K562 (cell line): Measurements from ENCODE around the gene TMEM174. TPM values are rescaled to one million over a fixed set of nuclear protein-coding genes. Genes with fewer than 3 reads are reported as not detected.

Experiments
- ATAC-seq: fragments of 200-7000 bp; cut with Tn5 transposase; 3 replicates; pipeline ENCODE4 v1.9.1; 2020; ENCODE audit warnings: moderate library complexity
- Bru-seq: library from RNA; stranded (reverse); fragments of 400-500 nt; gene quantifications from one replicate; lab custom pipeline; 2021; lab: Mats Ljungman, UMichigan
- BruChase-seq, 2 experiments: library from RNA; stranded (reverse); fragments of 400-500 nt; gene quantifications; one replicate each; lab custom pipeline; 2021; lab: Mats Ljungman, UMichigan
- BruUV-seq: library from RNA; stranded (reverse); fragments of 400-500 nt; replicated peaks from 2 replicates; lab custom pipeline; 2021; lab: Mats Ljungman, UMichigan
- CTCF ChIA-PET: fragments of 300-600 bp; formaldehyde crosslinking; extraction: SDS; loops from one replicate; lab custom pipeline; 2021; ENCODE audit warnings: low intra/inter-chr PET ratio; lab: Yijun Ruan, JAX
- POLR2A ChIA-PET: fragments of 300-600, 350-650 bp; sonication (Branson Sonifier 250); formaldehyde crosslinking; extraction: SDS; loops from one replicate; lab custom pipeline; 2021; ENCODE audit warnings: antibody characterized with exemption, inconsistent platforms; lab: Yijun Ruan, JAX
- DNase-seq, 4 experiments: peaks; one replicate each; pipeline versions ENCODE4 v3.0.0 to v3.0.0-alpha.2; 2011 to 2018; ENCODE audit warnings: low spot score in 3 of 4, mixed read lengths in 3 of 4; ENCODE audit errors: extremely low read depth in 1 of 4
- FAIRE-seq: peaks from 2 replicates; lab custom pipeline; 2011; peaks lifted over from hg19 to GRCh38; lab: Jason Lieb, UNC
- H2AFZ ChIP-seq: 2 replicates; pipeline ENCODE4 v1.6.0; 2011; ENCODE audit warnings: low read depth, low read length, control low read depth, inconsistent platforms
- H3K27ac ChIP-seq: fragments of 200-600 bp; 3 replicates; pipeline ENCODE4 v1.8.0; 2011; ENCODE audit warnings: low read depth, mild to moderate bottlenecking, control low read depth, inconsistent platforms, low read length, moderate library complexity, mixed read lengths; ENCODE audit errors: extremely low read depth
- H3K27me3 ChIP-seq, 2 experiments: fragments of 300-600 bp in 1 of 2; 2 replicates in 1 of 2; 3 replicates in 1 of 2; pipeline versions ENCODE4 v1.6.0 to v1.8.0; 2011; ENCODE audit warnings: inconsistent platforms in 2 of 2, low read length in 2 of 2, mild to moderate bottlenecking in 1 of 2, mixed read lengths in 1 of 2, moderate library complexity in 1 of 2; ENCODE audit not compliant: control insufficient read depth in 2 of 2, insufficient read depth in 2 of 2
- H3K36me3 ChIP-seq: fragments of 300-600 bp; 3 replicates; pipeline ENCODE4 v1.8.0; 2011; ENCODE audit warnings: mild to moderate bottlenecking, low read length, inconsistent platforms; ENCODE audit not compliant: control insufficient read depth, insufficient read depth
- H3K4me1 ChIP-seq, 2 experiments: fragments of 200-600 bp in 1 of 2; replicated peaks in 1 of 2; 2 replicates in 1 of 2; 3 replicates in 1 of 2; pipeline versions ENCODE4 v1.5.1 to v1.8.0; 2011; ENCODE audit warnings: inconsistent platforms in 2 of 2, low read length in 2 of 2, mild to moderate bottlenecking in 1 of 2, mixed read lengths in 1 of 2, moderate library complexity in 1 of 2; ENCODE audit not compliant: control insufficient read depth in 2 of 2, insufficient read depth in 2 of 2
- H3K4me2 ChIP-seq: 2 replicates; pipeline ENCODE4 v1.6.1; 2011; ENCODE audit warnings: low read length, control low read depth, inconsistent platforms, mixed read lengths; ENCODE audit not compliant: insufficient read depth
- H3K4me3 ChIP-seq: fragments of 200-600 bp; sonication (generic), shearing (Covaris generic); 2 replicates; pipeline ENCODE4 v1.5.1; 2016; ENCODE audit warnings: control low read depth, inconsistent platforms
- H3K79me2 ChIP-seq: fragments of 200-600 bp; 3 replicates; pipeline ENCODE4 v1.8.0; 2011; ENCODE audit warnings: low read length, inconsistent platforms; ENCODE audit not compliant: control insufficient read depth, insufficient read depth
- H3K9ac ChIP-seq, 2 experiments: 2 replicates each; pipeline versions ENCODE4 v1.6.0 to v1.6.1; 2011; ENCODE audit warnings: low read depth in 2 of 2, low read length in 2 of 2, control low read depth in 1 of 2, inconsistent platforms in 1 of 2, mild to moderate bottlenecking in 1 of 2, mixed read lengths in 1 of 2; ENCODE audit not compliant: insufficient read depth in 1 of 2
- H3K9me1 ChIP-seq: one replicate; pipeline ENCODE4 v1.6.0; 2011; ENCODE audit warnings: inconsistent platforms, mild to moderate bottlenecking, low read length, moderate library complexity; ENCODE audit not compliant: control insufficient read depth, insufficient read depth
- H3K9me3 ChIP-seq: replicated peaks from 2 replicates; pipeline ENCODE4 v1.5.1; 2011; ENCODE audit warnings: low read depth, low read length, inconsistent platforms; ENCODE audit not compliant: control insufficient read depth, insufficient read depth
- H4K20me1 ChIP-seq: replicated peaks from 2 replicates; pipeline ENCODE4 v1.6.1; 2011; ENCODE audit warnings: low read length, inconsistent platforms, mixed read lengths; ENCODE audit not compliant: control insufficient read depth, insufficient read depth
- E4F1 ChIP-seq: fragments of 250-450 bp; sonication (Bioruptor Pico); IDR thresholded peaks from 2 replicates; pipeline ENCODE4 v1.5.0; 2021; ENCODE audit warnings: mild to moderate bottlenecking, borderline replicate concordance
- ERF ChIP-seq: fragments of 450-650 bp; formaldehyde crosslinking; IDR thresholded peaks from 2 replicates; pipeline ENCODE4 v1.4.0; 2020; ENCODE audit warnings: mild to moderate bottlenecking, mixed read lengths
- HEY1 ChIP-seq: fragments of 250-450 bp; sonication (Bioruptor Pico); IDR thresholded peaks from 2 replicates; pipeline ENCODE4 v1.5.0; 2020; ENCODE audit warnings: mild to moderate bottlenecking, moderate library complexity, borderline replicate concordance
- LCOR ChIP-seq: sonication (generic); formaldehyde crosslinking; IDR thresholded peaks from 2 replicates; pipeline ENCODE4 v1.8.0; 2022; ENCODE audit warnings: mild to moderate bottlenecking, missing genetic modification reagents
- NR2F6 ChIP-seq: fragments of 450-650 bp; formaldehyde crosslinking; IDR thresholded peaks from 2 replicates; pipeline ENCODE4 v1.4.0; 2020; ENCODE audit warnings: mild to moderate bottlenecking
- SIX5 ChIP-seq, 2 experiments: IDR thresholded peaks; 2 replicates each; pipeline ENCODE4 v1.6.1; 2011; ENCODE audit warnings: low read length in 2 of 2, borderline replicate concordance in 1 of 2, low read depth in 1 of 2, mild to moderate bottlenecking in 1 of 2, moderate library complexity in 1 of 2; ENCODE audit not compliant: insufficient read depth in 1 of 2
- XRCC5 ChIP-seq: fragments of 200-400 bp; formaldehyde crosslinking; IDR thresholded peaks from 2 replicates; pipeline ENCODE4 v1.6.1; 2017; ENCODE audit warnings: low read depth, mild to moderate bottlenecking, low read length
- WGBS: fragments of 100-300 bp; shearing (Covaris generic); methylation state at CpG from one replicate; pipeline ENCODE4 v1.1.6; 2016; ENCODE audit warnings: low coverage, mixed read lengths; ENCODE audit not compliant: insufficient coverage; ENCODE audit errors: missing lambda C conversion rate; 5-methylcytosine and 5-hydroxymethylcytosine counted together
- in situ Hi-C: fragments of 300-500 bp; cut with MboI; formaldehyde crosslinking; loops from 4 replicates; pipeline ENCODE4 v1.15.0; 2018; ENCODE audit warnings: inconsistent platforms, mixed read lengths
- intact Hi-C: fragments of 100-400 bp; cut with micrococcal nuclease; formaldehyde crosslinking; loops from 2 replicates; pipeline ENCODE4 v1.14.2; 2022
- long read RNA-seq, 3 experiments: library from polyadenylated mRNA in 2 of 3; library from RNA in 1 of 3; unstranded in 2 of 3; stranded (forward) in 1 of 3; transcript quantifications; one replicate each; pipeline ENCODE4 v2.0.0, GENCODE V29; 2019 to 2022
- polyA minus RNA-seq, 3 experiments: library from RNA; depleted of rRNA, polyadenylated mRNA; stranded (reverse); fragments of >200 nt; gene quantifications; 2 replicates each; pipeline ENCODE4 v1.2.3, GENCODE V29; 2011
- polyA plus RNA-seq, 8 experiments: library from polyadenylated mRNA; depleted of rRNA in 4 of 8; stranded (reverse) in 5 of 8; unstranded in 3 of 8; fragments of >200 nt; fragmentation: Nextera tagmentation in 2 of 8; fragmentation: Illumina TruSeq in 1 of 8; extraction: Ambion mirVana in 2 of 8; extraction: Trizol in 1 of 8; gene quantifications; 2 replicates each; pipeline versions ENCODE4 v1.2.1 to v1.2.3, GENCODE V29; 2011 to 2014; ENCODE audit warnings: inconsistent platforms in 1 of 8, missing spikeins in 1 of 8
- total RNA-seq, 7 experiments: library from RNA; depleted of rRNA in 6 of 7; stranded (reverse); fragments of >200 nt in 6 of 7; fragmentation: Illumina TruSeq in 2 of 7; extraction: Trizol in 2 of 7; gene quantifications; 2 replicates each; pipeline versions ENCODE4 v1.2.1 to v1.2.3, GENCODE V29; 2011 to 2021; ENCODE audit warnings: low replicate concordance in 1 of 7
- TF ChIP-seq, protein P1 (sequence below): fragments of 450-650 bp; formaldehyde crosslinking; IDR thresholded peaks from 2 replicates; pipeline ENCODE4 v1.4.0; 2022; ENCODE audit warnings: missing genetic modification characterization
- TF ChIP-seq, protein P2 (sequence below): sonication (generic); formaldehyde crosslinking; IDR thresholded peaks from 2 replicates; pipeline ENCODE4 v1.8.0; 2022; ENCODE audit warnings: mild to moderate bottlenecking, missing genetic modification reagents

The TMEM174 gene, protein sequence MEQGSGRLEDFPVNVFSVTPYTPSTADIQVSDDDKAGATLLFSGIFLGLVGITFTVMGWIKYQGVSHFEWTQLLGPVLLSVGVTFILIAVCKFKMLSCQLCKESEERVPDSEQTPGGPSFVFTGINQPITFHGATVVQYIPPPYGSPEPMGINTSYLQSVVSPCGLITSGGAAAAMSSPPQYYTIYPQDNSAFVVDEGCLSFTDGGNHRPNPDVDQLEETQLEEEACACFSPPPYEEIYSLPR
- not detected in 2 replicates for total RNA-seq (2011; cell fraction: chromatin; rRNA removed; ENCODE audit: low replicate concordance)
- not detected in 2 replicates for total RNA-seq (2011; cell fraction: nucleolus; rRNA removed)
- not detected in 2 replicates for total RNA-seq (2011; cell fraction: nucleoplasm; rRNA removed)
- total RNA-seq (2014; rRNA removed) (not detected in 2 replicates), total RNA-seq (2014; rRNA removed; fragmentation: Illumina TruSeq; extraction: Trizol) (not detected in 2 replicates), total RNA-seq (2015; rRNA removed; fragmentation: Illumina TruSeq; extraction: Trizol) (not detected in 2 replicates), total RNA-seq (2021) (not detected in 2 replicates), polyA plus RNA-seq (2011; rRNA removed) (not detected in 2 replicates), polyA plus RNA-seq (2014; fragmentation: Illumina TruSeq; extraction: Trizol) (not detected in 2 replicates), polyA plus RNA-seq (2014; fragmentation: Nextera tagmentation; extraction: Ambion mirVana) (not detected), polyA plus RNA-seq (2014; rRNA removed) (not detected in 2 replicates), polyA minus RNA-seq (2011; rRNA and poly(A)+ RNA removed) (0.12 TPM in 1 of 2 replicates, not detected in the other), Bru-seq, nascent RNA (not detected), BruChase-seq, experiment 1, labeled RNA remaining after a 2-hour chase (not detected), BruChase-seq, experiment 2, labeled RNA remaining after a 6-hour chase (not detected)
- polyA plus RNA-seq (2011; cell fraction: cytosol; rRNA removed): not detected in 2 replicates
- polyA plus RNA-seq (2011; cell fraction: nucleus; rRNA removed): not detected in 2 replicates
- not detected in 2 replicates for polyA plus RNA-seq (2012)
- polyA minus RNA-seq (2011; cell fraction: cytosol; rRNA and poly(A)+ RNA removed): not detected in 2 replicates
- not detected in 2 replicates for polyA minus RNA-seq (2011; cell fraction: nucleus; rRNA and poly(A)+ RNA removed)
- long read RNA-seq, experiment 1: 0 reads
- long read RNA-seq, experiment 2: 0 reads
- long read RNA-seq, experiment 3: 0 reads

GRCh38 chr5:73172951-73173350 lies at the start of gene TMEM174:
Gene TMEM174 (plus strand): TSS chr5:73173193. CDS start chr5:73173244, 51 bp downstream.
- intact Hi-C loops (no loop called here), in situ Hi-C loops (no loop called here)
- no peaks in the 10 kb centered on the region for H3K79me2 ChIP-seq
- no peak within 1 kb of the TSS for H3K27ac ChIP-seq
- no peak for FAIRE-seq
- H4K20me1 ChIP-seq: no peaks in the 10 kb centered on the region
- H2AFZ ChIP-seq: no peak within 1 kb of the TSS
- POLR2A ChIA-PET: interaction anchor here (0.7 kb wide), 1 partner anchor 1720 kb away, joined by 3 read pairs; no protein-coding TSS in a partner anchor
- no peaks in the 10 kb centered on the region for H3K36me3 ChIP-seq
- no peaks in the 10 kb centered on the region for H3K9me3 ChIP-seq
- no peaks in the 10 kb centered on the region for H3K4me1 ChIP-seq
- H3K27me3 ChIP-seq: peaks cover 15 to 26% of the 10 kb centered on the region in 2 experiments; a peak in 4 of 5 replicates
- DNase-seq: no peak
- no peak within 1 kb of the TSS for H3K4me2 ChIP-seq
- no peaks in the 10 kb centered on the region for H3K9me1 ChIP-seq
- CTCF ChIA-PET: no interaction called here
- no peak within 1 kb of the TSS for H3K9ac ChIP-seq
- 3% methylated on average over 5 of the region's 5 CpGs for WGBS
- H3K4me3 ChIP-seq: no peak within 1 kb of the TSS
- no TSS peak for BruUV-seq
- no peak for ATAC-seq
- TF ChIP-seq SIX5 (IDR thresholded peaks at IDR 0.05; ENCODE audit: borderline replicate concordance in 1 of 2, insufficient read depth in 1 of 2, low read depth in 1 of 2, low read length in 2 of 2): no peak
- TF ChIP-seq E4F1: no peak
- TF ChIP-seq, protein P1, sequence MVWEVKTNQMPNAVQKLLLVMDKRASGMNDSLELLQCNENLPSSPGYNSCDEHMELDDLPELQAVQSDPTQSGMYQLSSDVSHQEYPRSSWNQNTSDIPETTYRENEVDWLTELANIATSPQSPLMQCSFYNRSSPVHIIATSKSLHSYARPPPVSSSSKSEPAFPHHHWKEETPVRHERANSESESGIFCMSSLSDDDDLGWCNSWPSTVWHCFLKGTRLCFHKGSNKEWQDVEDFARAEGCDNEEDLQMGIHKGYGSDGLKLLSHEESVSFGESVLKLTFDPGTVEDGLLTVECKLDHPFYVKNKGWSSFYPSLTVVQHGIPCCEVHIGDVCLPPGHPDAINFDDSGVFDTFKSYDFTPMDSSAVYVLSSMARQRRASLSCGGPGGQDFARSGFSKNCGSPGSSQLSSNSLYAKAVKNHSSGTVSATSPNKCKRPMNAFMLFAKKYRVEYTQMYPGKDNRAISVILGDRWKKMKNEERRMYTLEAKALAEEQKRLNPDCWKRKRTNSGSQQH (CRISPR knock-in tag): no peak
- no peak for TF ChIP-seq NR2F6 (CRISPR knock-in tag)
- no peak for TF ChIP-seq ERF (CRISPR knock-in tag)
- no peak for TF ChIP-seq XRCC5
- no peak for TF ChIP-seq LCOR
- no peak for TF ChIP-seq HEY1
- TF ChIP-seq, protein P2, sequence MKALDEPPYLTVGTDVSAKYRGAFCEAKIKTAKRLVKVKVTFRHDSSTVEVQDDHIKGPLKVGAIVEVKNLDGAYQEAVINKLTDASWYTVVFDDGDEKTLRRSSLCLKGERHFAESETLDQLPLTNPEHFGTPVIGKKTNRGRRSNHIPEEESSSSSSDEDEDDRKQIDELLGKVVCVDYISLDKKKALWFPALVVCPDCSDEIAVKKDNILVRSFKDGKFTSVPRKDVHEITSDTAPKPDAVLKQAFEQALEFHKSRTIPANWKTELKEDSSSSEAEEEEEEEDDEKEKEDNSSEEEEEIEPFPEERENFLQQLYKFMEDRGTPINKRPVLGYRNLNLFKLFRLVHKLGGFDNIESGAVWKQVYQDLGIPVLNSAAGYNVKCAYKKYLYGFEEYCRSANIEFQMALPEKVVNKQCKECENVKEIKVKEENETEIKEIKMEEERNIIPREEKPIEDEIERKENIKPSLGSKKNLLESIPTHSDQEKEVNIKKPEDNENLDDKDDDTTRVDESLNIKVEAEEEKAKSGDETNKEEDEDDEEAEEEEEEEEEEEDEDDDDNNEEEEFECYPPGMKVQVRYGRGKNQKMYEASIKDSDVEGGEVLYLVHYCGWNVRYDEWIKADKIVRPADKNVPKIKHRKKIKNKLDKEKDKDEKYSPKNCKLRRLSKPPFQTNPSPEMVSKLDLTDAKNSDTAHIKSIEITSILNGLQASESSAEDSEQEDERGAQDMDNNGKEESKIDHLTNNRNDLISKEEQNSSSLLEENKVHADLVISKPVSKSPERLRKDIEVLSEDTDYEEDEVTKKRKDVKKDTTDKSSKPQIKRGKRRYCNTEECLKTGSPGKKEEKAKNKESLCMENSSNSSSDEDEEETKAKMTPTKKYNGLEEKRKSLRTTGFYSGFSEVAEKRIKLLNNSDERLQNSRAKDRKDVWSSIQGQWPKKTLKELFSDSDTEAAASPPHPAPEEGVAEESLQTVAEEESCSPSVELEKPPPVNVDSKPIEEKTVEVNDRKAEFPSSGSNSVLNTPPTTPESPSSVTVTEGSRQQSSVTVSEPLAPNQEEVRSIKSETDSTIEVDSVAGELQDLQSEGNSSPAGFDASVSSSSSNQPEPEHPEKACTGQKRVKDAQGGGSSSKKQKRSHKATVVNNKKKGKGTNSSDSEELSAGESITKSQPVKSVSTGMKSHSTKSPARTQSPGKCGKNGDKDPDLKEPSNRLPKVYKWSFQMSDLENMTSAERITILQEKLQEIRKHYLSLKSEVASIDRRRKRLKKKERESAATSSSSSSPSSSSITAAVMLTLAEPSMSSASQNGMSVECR (CRISPR knock-in tag): no peak
